HG03066 (cell line): Measurements from ENCODE around the gene VMAC.
"Not testable (repeated sequence)": the region's sequence is repeated elsewhere in the genome, so short reads cannot be mapped to it uniquely, and the experiment has no call there.

Experiments
- ATAC-seq: cut with Tn5 transposase; IDR thresholded peaks from one replicate; pipeline ENCODE4 v1.9.1; 2021; ENCODE audit warnings: low read depth; ENCODE audit not compliant: unreplicated experiment

Gene VMAC

GRCh38 chr19:5883157-5883873, 21.4 kb upstream of the VMAC start:
- ATAC-seq = not testable (repeated sequence)

GRCh38 chr19:5884065-5884811, 20.4 kb upstream of the VMAC start:
- not testable (repeated sequence) for ATAC-seq

DNA sequence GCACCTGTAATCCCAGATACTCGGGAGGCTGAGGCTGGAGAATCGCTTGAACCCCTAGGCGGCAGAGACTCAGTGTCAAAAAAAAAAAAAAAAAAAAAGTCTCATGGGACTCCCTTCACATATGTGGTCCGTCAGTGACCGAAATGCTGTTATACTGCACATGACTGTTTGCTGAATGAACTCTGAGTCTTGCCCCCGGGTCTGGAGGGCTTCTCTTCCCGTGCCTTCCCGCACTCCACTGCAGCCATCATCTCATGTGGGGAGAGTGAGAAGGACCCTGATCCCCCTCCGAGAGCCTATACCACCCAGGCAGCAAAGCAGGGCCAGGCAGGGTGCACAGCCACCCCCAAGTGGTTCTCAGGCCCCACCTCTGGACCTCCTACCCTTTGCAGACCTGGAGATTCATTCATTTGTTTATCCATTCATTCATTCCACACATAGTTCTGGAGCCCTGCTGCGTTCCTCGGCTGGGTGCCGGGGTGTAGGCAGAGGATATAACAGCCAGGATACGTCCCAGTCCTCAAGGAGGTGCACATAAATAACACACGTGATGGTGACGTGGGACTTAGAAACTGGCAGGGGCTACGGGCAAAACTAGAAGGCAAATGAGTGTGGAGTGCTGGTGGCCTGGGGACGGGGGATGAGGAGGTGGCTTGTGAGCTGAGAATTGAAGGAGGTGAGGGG, 15.2 kb upstream of the VMAC start:
- ATAC-seq = no peak

DNA sequence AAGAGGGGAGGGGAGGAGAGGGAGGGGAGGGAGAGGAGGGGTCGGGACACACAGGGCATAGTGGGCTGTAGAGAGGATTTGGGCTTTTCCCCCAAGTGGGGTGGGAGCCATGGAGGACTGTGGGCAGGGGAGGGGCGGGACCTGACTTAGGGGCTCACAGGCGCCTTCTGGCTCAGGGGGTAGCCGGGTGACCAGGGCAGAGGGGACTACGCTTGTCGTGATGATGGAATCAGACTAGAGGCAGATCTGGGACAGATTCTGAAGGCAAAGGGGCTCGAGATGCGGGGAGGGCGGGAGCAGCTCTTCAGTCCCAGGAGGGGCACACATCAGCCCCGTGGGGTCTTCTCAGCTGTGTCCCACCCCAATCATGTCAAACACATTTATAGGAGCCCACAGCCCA, 14.6 kb upstream of the VMAC start:
- no peak for ATAC-seq

DNA sequence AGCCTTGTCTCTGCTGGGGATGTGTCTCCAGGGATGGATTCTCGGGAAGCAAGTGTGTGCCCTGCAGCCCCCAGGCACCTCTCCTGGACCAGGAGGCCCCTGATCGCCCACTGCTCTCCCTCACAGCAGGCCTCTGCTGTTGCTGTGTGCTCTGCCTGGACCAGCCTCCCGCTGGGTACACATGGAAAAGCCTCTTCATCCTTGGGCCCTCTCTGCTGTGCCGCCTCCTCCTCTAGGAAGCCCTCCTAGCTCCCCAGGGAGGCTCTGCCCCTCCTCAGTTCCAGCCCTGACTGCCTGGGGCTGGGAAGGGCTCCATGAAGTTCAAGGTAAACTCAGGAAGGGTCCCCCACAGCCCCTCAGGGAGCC, 13.1 kb upstream of the VMAC start:
- ATAC-seq = no peak

- ATAC-seq = no peak
These were observed 12.5 kb upstream of the VMAC start for GRCh38 chr19:5891938-5892771.

- no peak for ATAC-seq
These were observed 11.8 kb upstream of the VMAC start for GRCh38 chr19:5892772-5893275.

DNA sequence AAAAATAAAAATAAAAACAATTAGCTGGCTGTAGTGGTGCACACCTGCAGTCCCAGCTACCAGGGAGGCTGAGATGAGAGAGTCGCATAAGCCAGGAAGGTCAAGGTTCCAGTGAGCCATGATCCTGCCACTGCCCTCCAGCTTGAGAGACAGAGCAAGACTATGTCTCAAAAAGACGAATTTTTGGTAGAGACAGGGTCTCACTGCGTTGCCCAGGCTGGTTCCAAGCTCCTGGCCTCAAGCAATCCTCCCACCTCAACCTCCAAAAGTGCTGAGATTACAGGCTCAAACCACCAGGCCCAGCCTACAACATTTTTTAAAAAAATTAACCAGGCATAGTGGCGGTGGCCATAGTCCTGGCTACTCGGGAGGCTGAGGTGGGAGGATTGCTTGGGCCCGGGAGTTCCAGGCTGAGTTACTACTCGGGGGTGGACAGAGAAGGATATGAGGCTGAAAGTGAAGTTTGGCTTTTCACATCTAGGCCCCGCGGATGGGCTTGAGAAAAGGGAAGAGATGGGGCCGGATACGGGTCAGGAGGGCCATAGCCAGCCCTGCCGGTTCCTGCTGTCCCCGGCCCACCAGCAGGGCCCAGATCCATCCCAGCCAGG, 11.3 kb upstream of the VMAC start:
- ATAC-seq = no peak

DNA sequence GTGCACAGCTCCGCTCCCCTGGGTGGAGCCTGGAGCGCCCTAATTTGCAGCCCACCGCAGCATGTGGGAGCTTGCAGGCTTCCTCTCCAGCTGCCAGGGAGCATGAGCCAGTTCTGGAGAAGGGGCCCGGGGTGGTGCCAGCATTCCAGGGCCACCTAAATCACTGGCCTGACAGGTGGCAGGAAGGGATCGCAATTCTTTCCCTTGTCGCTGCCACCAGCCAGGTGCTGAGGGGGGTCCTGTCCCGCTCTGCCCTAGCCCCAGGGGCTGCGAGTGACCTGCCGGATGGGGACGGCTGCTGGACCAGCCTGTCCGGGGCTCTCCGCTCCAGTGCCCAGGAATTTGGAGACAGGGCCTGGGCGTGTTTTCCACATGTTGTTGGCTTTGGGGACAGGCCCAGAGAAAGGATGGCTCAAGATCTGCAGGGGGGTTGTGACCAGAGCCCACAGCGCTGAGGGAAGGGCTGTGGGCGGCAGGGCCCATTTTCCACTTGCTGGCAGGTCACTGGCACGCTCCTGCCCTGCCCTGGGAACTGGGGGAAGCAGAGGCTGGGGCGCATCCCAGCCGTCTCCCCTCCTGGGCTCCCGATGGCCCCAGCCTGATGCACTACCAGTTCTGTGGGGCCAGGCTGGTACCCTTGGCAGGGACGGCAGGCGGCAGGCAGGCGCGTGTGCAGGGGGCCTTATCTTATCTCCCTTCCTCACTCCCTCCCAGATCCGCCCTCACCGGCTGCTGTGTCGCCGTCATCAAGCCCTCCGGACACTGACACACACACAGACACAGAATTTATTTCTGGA, 10.6 kb upstream of the VMAC start:
- no peak for ATAC-seq

DNA sequence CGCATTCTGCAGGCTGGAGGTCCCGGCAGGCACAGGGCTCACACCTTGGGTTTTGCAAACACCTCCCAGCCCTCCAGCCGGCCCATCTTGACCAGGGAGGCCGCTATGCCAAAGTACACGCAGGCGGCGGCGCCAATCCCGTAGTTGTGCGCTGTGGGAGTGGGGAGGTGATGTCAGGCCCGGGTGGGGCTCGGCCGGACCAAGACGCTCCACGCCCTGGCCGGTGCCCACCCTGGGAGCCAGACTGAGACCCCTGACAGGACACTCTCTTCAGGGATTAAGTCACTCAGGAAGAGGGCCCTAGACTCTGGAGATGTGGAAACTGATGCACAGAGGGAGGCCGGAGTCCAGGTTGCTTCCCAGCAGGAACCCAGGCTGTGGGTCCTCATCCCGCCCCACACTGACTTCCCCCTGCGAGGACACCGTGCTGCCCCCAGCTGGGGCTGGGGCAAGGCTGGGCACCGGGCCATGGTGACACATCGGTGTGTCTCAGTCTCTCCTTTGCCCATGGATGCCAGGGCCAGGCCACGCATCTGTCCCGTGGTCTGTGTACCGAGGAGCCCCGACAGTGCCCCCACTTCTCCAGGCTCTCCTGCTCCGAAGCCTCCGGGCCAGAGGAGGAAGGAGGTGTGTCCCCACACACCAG, 9.8 kb upstream of the VMAC start:
- no peak for ATAC-seq

- ATAC-seq = no peak
These were observed 9.3 kb upstream of the VMAC start for GRCh38 chr19:5895409-5895808.

- ATAC-seq = no peak
These were observed 8.8 kb upstream of the VMAC start for GRCh38 chr19:5895890-5896289.

DNA sequence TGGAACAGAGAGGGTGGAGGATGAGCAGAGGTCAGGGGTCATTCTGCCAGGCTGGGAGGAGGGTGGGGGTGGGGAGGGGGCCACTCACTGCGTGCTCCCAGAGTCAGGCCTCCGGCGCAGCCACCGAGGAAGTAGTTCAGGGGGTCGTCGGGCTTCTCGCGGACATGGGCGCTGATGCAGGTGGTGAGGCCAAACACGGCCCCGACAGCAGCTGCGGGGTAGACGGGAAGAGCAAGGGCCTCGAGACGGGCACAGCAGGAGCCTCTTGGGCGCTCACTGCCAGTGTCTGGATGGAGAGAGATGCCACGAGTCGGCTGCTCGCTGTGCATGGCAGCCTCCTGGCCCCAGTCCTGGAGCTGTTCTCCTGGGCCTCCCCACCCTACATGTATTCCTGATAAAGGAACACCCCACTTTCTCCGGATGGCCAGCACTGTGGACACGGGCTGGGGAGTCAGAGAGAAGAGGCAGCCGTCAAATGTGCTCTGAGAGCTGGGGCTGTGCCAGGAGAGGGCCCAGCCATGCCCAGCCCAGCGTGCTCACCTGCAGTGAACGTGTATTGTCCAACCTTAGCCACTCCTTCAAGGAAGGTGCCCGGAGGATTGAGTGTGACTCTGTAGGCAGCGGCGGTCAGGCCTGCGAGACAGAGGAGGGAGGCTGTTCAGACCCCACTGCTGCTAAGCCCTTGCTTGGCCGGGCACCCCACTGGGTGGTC, 8.2 kb upstream of the VMAC start:
- no peak for ATAC-seq

- no peak for ATAC-seq
These were observed 7.3 kb upstream of the VMAC start for GRCh38 chr19:5897189-5897969.

DNA sequence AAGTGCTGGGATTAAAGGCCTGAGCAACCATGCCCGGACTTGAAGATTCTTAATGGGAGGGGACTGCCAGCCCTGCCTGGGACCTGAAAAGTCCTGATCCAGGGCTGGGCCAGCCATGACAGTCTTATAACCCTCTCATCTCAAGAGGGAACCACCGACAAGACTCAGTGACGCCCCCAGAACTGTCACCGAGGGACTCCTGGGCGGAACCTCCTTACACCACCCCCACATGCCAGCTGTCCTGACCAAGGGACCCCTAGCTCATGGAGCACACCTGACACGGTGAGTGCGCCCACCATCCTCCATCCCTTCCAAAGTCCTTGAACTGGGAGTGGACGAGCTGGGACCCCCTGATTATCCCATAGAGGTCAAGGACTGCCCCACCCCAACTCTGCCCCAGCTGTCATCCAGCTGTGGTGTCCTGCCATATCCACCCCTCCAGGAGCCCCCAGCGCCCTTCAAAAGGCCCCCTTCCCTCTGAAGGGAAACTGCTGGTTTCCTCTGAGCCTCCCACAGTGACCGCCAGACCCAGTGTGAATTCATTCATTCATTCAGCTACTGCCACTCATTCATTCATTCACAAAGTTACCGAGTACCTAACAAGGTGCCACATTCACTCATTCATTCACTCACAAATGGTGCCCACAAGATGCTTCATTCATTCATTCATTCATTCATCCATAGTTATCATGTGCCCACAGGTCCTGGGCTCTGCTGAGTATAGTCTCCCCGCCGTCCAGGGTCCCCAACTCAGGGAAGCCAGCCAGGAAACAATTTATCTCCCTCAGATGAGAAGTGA, 4.7 kb upstream of the VMAC start:
- no peak for ATAC-seq

- ATAC-seq = no peak
These were observed 3.7 kb upstream of the VMAC start for GRCh38 chr19:5900976-5901375.
